A673 (cell line): ENCODE measurements around the gene TACR3.

Source experiments
- EZH2 ChIP-seq: fragments of 200-600 bp; sonication (generic); IDR thresholded peaks from 2 replicates; pipeline ENCODE4 v1.6.1; 2017; ENCODE audit warnings: borderline replicate concordance, low read depth, mild to moderate bottlenecking, mixed read lengths, antibody characterized with exemption, low read length; ENCODE audit not compliant: poor library complexity, severe bottlenecking
- TF ChIP-seq, protein P1 (sequence below): fragments of 300-800, 200-600 bp; sonication (generic); conservative IDR thresholded peaks from 2 replicates; pipeline ENCODE4 v1.5.1; 2017; ENCODE audit warnings: low read depth, mild to moderate bottlenecking, antibody characterized with exemption, low read length, moderate library complexity, mixed read lengths

- TF ChIP-seq, protein P1, sequence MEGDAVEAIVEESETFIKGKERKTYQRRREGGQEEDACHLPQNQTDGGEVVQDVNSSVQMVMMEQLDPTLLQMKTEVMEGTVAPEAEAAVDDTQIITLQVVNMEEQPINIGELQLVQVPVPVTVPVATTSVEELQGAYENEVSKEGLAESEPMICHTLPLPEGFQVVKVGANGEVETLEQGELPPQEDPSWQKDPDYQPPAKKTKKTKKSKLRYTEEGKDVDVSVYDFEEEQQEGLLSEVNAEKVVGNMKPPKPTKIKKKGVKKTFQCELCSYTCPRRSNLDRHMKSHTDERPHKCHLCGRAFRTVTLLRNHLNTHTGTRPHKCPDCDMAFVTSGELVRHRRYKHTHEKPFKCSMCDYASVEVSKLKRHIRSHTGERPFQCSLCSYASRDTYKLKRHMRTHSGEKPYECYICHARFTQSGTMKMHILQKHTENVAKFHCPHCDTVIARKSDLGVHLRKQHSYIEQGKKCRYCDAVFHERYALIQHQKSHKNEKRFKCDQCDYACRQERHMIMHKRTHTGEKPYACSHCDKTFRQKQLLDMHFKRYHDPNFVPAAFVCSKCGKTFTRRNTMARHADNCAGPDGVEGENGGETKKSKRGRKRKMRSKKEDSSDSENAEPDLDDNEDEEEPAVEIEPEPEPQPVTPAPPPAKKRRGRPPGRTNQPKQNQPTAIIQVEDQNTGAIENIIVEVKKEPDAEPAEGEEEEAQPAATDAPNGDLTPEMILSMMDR = no peak
- no peak for TF ChIP-seq EZH2
Observed at GRCh38 chr4:103626296-103626695, 93.5 kb downstream of the TACR3 start.
